HepG2 (cell line): ENCODE data around the gene FAM219B. TPM values are rescaled to one million over a fixed set of nuclear protein-coding genes. Genes with fewer than 3 reads are reported as not detected.

Source experiments
- CBFB ChIP-seq: sonication (generic); formaldehyde crosslinking; IDR thresholded peaks from 2 replicates; pipeline ENCODE4 v1.4.0; 2020; ENCODE audit warnings: missing genetic modification reagents
- CSRNP1 ChIP-seq: sonication (generic); formaldehyde crosslinking; IDR thresholded peaks from 2 replicates; pipeline ENCODE4 v1.8.1; 2023; ENCODE audit warnings: mild to moderate bottlenecking, missing genetic modification reagents
- DNMT1 ChIP-seq: sonication (generic); formaldehyde crosslinking; IDR thresholded peaks from 2 replicates; pipeline ENCODE4 v1.5.1; 2020; ENCODE audit warnings: mild to moderate bottlenecking, missing genetic modification reagents
- HHEX ChIP-seq: IDR thresholded peaks from 2 replicates; pipeline ENCODE4 v1.6.1; 2016; ENCODE audit warnings: control low read depth
- HOXA5 ChIP-seq: sonication (generic); formaldehyde crosslinking; IDR thresholded peaks from 2 replicates; pipeline ENCODE4 v1.4.0; 2020; ENCODE audit warnings: missing genetic modification reagents
- KDM2A ChIP-seq: sonication (generic); formaldehyde crosslinking; IDR thresholded peaks from 2 replicates; pipeline ENCODE4 v1.4.0; 2020; ENCODE audit warnings: low read depth, missing genetic modification reagents, borderline replicate concordance
- KDM5B ChIP-seq: sonication (generic); formaldehyde crosslinking; IDR thresholded peaks from 2 replicates; pipeline ENCODE4 v1.4.0; 2020; ENCODE audit warnings: missing genetic modification reagents, mild to moderate bottlenecking, borderline replicate concordance
- KLF11 ChIP-seq: IDR thresholded peaks from 2 replicates; pipeline ENCODE4 v1.6.1; 2016; ENCODE audit warnings: missing compliant biosample characterization
- MYC ChIP-seq: sonication (generic); formaldehyde crosslinking; IDR thresholded peaks from 2 replicates; pipeline ENCODE4 v1.9.0; 2021; ENCODE audit warnings: missing genetic modification reagents, borderline replicate concordance
- NR2F6 ChIP-seq, 2 experiments: IDR thresholded peaks; 2 replicates each; pipeline ENCODE4 v1.6.1; 2016; ENCODE audit warnings: antibody characterized with exemption in 1 of 2, mild to moderate bottlenecking in 1 of 2
- SALL2 ChIP-seq: sonication (generic); formaldehyde crosslinking; IDR thresholded peaks from 2 replicates; pipeline ENCODE4 v1.8.1; 2023; ENCODE audit warnings: mild to moderate bottlenecking, missing genetic modification reagents, inconsistent platforms
- SKI ChIP-seq: fragments of 450-650 bp; IDR thresholded peaks from one replicate; pipeline ENCODE4 v1.6.1; 2018; ENCODE audit warnings: mild to moderate bottlenecking; ENCODE audit not compliant: partially characterized antibody
- SP2 ChIP-seq: sonication (generic); formaldehyde crosslinking; IDR thresholded peaks from 2 replicates; pipeline ENCODE4 v1.5.1; 2020; ENCODE audit warnings: mild to moderate bottlenecking, missing genetic modification reagents
- ZNF512B ChIP-seq: sonication (generic); formaldehyde crosslinking; IDR thresholded peaks from 2 replicates; pipeline ENCODE4 v1.5.1; 2020; ENCODE audit warnings: missing genetic modification reagents, mild to moderate bottlenecking, borderline replicate concordance
- ZNF562 ChIP-seq: sonication (generic); formaldehyde crosslinking; IDR thresholded peaks from 2 replicates; pipeline ENCODE4 v1.8.0; 2022; ENCODE audit warnings: missing genetic modification reagents, borderline replicate concordance
- ZNF674 ChIP-seq: sonication (generic); formaldehyde crosslinking; IDR thresholded peaks from 2 replicates; pipeline ENCODE4 v1.5.0; 2020; ENCODE audit warnings: low read depth, mild to moderate bottlenecking, missing genetic modification reagents
- polyA plus RNA-seq, 8 experiments: library from polyadenylated mRNA; depleted of rRNA in 3 of 8; stranded (reverse) in 7 of 8; unstranded in 1 of 8; fragments of >200 nt; fragmentation: Illumina TruSeq in 4 of 8; extraction: Trizol in 4 of 8; gene quantifications; 2 replicates each; pipeline versions ENCODE4 v1.2.1 to v1.2.3, GENCODE V29; 2011 to 2016; ENCODE audit warnings: low read depth in 4 of 8, missing spikeins in 1 of 8, mixed read lengths in 1 of 8; ENCODE audit not compliant: insufficient read depth in 1 of 8
- total RNA-seq, 5 experiments: library from RNA; depleted of rRNA; stranded (reverse); fragments of >200 nt; fragmentation: Illumina TruSeq; extraction: Trizol; gene quantifications; 2 replicates each; pipeline ENCODE4 v1.2.3, GENCODE V29; 2016; ENCODE audit warnings: low read depth in 1 of 5
- TF ChIP-seq, protein P1 (sequence below): sonication (generic); formaldehyde crosslinking; IDR thresholded peaks from 2 replicates; pipeline ENCODE4 v1.5.1; 2020; ENCODE audit warnings: mild to moderate bottlenecking, missing genetic modification reagents, moderate library complexity
- TF ChIP-seq, protein P2 (sequence below), 2 experiments: sonication (generic) in 1 of 2; formaldehyde crosslinking in 1 of 2; IDR thresholded peaks; 2 replicates each; pipeline versions ENCODE4 v1.6.1 to v1.9.0; 2014 to 2022; ENCODE audit warnings: antibody characterized with exemption in 1 of 2, borderline replicate concordance in 1 of 2, inconsistent platforms in 1 of 2, low read depth in 1 of 2, missing genetic modification reagents in 1 of 2

FAM219B gene
- total and polyA plus RNA-seq, 2 of the 13 experiments (the other 11 are each of a cell fraction or from before 2014, with no cell fraction given), result 36.6 to 50.2 TPM

DNA sequence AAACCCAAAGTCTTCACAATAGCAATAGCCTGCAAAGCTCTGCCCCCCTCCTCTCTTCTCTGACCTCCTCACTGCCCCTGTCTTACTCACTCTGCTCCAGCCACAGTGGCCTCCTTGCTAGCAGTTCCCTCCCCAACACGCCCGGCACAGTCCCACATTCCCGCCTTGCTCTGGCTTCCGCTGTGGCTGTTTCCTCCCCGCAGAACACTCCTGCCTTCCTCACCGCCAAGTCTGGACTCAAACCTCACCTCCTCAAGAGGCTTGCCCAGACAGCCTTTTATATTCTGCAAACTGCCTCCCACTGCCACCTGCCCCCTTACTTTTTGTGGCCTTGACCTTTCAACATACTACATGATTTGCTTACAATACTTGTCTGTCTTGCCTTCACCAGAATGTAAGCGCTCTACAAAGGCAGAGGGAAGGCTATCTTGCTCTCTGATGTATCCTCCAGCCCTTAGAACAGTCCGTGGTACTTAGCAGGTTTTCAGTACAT lies 17.2 kb downstream of the FAM219B start (continued):
- TF ChIP-seq ZNF674 (no peak), KLF11 (CRISPR knock-in tag) (no peak), KDM5B (CRISPR knock-in tag) (no peak; the same call in 1 of the 2 replicates), DNMT1 (CRISPR knock-in tag) (no peak), CSRNP1 (CRISPR knock-in tag) (0 out of 2 replicates have a peak, but pooled peaks have one; percentile 59), ZNF512B (CRISPR knock-in tag) (0 out of 2 replicates have a peak, but pooled peaks have one; percentile 7), SP2 (no peak), HOXA5 (CRISPR knock-in tag) (no peak), SALL2 (CRISPR knock-in tag) (no peak), SKI (no peak), KDM2A (no peak), HHEX (no peak), ZNF562 (CRISPR knock-in tag) (no peak), CBFB (no peak), MYC (CRISPR knock-in tag) (no peak), NR2F6 (IDR thresholded peaks at IDR 0.05) (peak; percentile 51; the same call in 1 of the 2 replicates), NR2F6 (CRISPR knock-in tag; IDR thresholded peaks at IDR 0.05) (no peak)
- TF ChIP-seq, protein P1, sequence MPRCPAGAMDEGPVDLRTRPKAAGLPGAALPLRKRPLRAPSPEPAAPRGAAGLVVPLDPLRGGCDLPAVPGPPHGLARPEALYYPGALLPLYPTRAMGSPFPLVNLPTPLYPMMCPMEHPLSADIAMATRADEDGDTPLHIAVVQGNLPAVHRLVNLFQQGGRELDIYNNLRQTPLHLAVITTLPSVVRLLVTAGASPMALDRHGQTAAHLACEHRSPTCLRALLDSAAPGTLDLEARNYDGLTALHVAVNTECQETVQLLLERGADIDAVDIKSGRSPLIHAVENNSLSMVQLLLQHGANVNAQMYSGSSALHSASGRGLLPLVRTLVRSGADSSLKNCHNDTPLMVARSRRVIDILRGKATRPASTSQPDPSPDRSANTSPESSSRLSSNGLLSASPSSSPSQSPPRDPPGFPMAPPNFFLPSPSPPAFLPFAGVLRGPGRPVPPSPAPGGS (CRISPR knock-in tag), result peak; percentile 14; the same call in 1 of the 2 replicates
- TF ChIP-seq, protein P2, sequence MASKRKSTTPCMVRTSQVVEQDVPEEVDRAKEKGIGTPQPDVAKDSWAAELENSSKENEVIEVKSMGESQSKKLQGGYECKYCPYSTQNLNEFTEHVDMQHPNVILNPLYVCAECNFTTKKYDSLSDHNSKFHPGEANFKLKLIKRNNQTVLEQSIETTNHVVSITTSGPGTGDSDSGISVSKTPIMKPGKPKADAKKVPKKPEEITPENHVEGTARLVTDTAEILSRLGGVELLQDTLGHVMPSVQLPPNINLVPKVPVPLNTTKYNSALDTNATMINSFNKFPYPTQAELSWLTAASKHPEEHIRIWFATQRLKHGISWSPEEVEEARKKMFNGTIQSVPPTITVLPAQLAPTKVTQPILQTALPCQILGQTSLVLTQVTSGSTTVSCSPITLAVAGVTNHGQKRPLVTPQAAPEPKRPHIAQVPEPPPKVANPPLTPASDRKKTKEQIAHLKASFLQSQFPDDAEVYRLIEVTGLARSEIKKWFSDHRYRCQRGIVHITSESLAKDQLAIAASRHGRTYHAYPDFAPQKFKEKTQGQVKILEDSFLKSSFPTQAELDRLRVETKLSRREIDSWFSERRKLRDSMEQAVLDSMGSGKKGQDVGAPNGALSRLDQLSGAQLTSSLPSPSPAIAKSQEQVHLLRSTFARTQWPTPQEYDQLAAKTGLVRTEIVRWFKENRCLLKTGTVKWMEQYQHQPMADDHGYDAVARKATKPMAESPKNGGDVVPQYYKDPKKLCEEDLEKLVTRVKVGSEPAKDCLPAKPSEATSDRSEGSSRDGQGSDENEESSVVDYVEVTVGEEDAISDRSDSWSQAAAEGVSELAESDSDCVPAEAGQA (IDR thresholded peaks at IDR 0.05; ENCODE audit: low read depth), result no peak
- TF ChIP-seq, protein P2 (CRISPR knock-in tag; IDR thresholded peaks at IDR 0.05; ENCODE audit: borderline replicate concordance), result 0 out of 2 replicates have a peak, but pooled peaks have one; percentile 36
